ENCODE measurements around the gene PLXNA4. TPM values are rescaled to one million over a fixed set of nuclear protein-coding genes. Genes with fewer than 3 reads are reported as not detected.

Gene PLXNA4
- total RNA-seq, 1 donor from 2014 or later, result 3.5 TPM

DNA sequence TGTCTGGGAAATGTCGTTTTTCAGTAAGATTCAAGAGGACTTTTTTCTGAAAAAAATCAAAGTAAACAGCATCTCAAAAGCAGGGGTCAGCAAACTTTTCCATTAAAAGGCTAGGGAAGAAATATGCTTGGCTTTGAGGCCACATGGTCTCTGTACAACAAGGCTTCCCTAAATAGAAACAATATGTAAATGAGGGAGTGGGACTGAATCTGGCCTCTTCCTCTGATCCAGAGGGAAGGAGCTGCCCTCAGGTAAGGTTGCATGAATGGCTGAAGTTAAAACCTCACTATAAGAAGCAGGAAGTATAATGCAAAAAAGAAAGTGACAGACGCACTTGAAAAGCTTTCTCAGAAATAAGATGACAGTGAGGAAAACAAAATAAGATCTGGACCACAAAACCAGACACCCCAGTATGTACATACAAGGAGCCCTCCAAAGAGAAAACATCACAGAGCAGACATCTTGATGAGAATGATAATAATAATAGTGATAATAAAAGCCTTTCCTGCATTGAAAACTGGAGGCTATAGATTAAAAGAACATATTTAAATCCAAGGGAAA lies 115.2 kb downstream of the PLXNA4 start:
- Mint-ChIP-seq H3K27me3 (ENCODE audit: unreplicated experiment) (peaks cover 2% of the 10 kb centered on the region), H3K9me3 (ENCODE audit: unreplicated experiment) (no peaks in the 10 kb centered on the region), H3K4me1 (ENCODE audit: unreplicated experiment) (peaks cover 14% of the 10 kb centered on the region), H3K36me3 (ENCODE audit: low read depth, unreplicated experiment) (no peaks in the 10 kb centered on the region), H3K27ac (ENCODE audit: unreplicated experiment) (no peak overlapping the region), H3K4me3 (ENCODE audit: unreplicated experiment) (no peak overlapping the region)
- no peak for TF ChIP-seq CTCF (IDR thresholded peaks at IDR 0.05; ENCODE audit: unreplicated experiment)
- no peak for DNase-seq (ENCODE audit: low spot score)

- H3K27me3 Mint-ChIP-seq (ENCODE audit: unreplicated experiment), result no peaks in the 10 kb centered on the region
- no peak for DNase-seq (ENCODE audit: low spot score)
- no peak for TF ChIP-seq CTCF (IDR thresholded peaks at IDR 0.05; ENCODE audit: unreplicated experiment)
- H3K4me3 Mint-ChIP-seq (ENCODE audit: unreplicated experiment), result no peak overlapping the region
- no peaks in the 10 kb centered on the region for H3K36me3 Mint-ChIP-seq (ENCODE audit: low read depth, unreplicated experiment)
- H3K27ac Mint-ChIP-seq (ENCODE audit: unreplicated experiment), result no peak overlapping the region
- H3K4me1 Mint-ChIP-seq (ENCODE audit: unreplicated experiment), result peaks cover 11% of the 10 kb centered on the region
- H3K9me3 Mint-ChIP-seq (ENCODE audit: unreplicated experiment), result no peaks in the 10 kb centered on the region
Measured at GRCh38 chr7:132458729-132459128, 117.5 kb downstream of the PLXNA4 start.

DNA sequence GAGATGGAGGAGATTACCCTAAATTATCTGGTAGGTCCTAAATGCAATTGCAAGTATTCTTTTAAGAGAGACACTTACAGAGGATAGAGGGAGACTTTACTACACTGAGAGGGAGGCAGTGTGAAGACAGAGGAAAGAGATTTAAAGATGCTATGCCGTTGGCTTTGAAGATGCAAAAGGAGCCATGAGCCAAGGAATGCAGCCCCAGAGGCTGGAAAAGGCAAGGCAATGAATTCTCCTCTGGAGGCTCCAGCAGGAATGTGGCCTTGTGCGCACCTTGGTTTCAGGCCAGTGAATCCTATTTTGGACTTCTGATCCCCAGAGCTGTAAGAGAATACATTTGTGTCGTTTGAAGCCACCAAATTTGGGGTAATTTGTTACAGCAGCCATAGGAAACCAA lies 118.6 kb downstream of the PLXNA4 start:
- Mint-ChIP-seq H3K27me3 (ENCODE audit: unreplicated experiment) (peaks cover 3% of the 10 kb centered on the region), H3K27ac (ENCODE audit: unreplicated experiment) (no peak overlapping the region)
- TF ChIP-seq CTCF (IDR thresholded peaks at IDR 0.05; ENCODE audit: unreplicated experiment), result no peak

GRCh38 chr7:132456418-132456817 lies 119.9 kb downstream of the PLXNA4 start:
- Mint-ChIP-seq H3K4me1 (ENCODE audit: unreplicated experiment) (peaks cover 3% of the 10 kb centered on the region), H3K4me3 (ENCODE audit: unreplicated experiment) (no peak overlapping the region), H3K27me3 (ENCODE audit: unreplicated experiment) (peaks cover 3% of the 10 kb centered on the region), H3K27ac (ENCODE audit: unreplicated experiment) (no peak overlapping the region), H3K9me3 (ENCODE audit: unreplicated experiment) (no peaks in the 10 kb centered on the region), H3K36me3 (ENCODE audit: low read depth, unreplicated experiment) (no peaks in the 10 kb centered on the region)
- TF ChIP-seq CTCF (IDR thresholded peaks at IDR 0.05; ENCODE audit: unreplicated experiment), result no peak
- no peak for DNase-seq (ENCODE audit: low spot score)

More for the DNA sequence above, 118.6 kb downstream of the PLXNA4 start:
- Mint-ChIP-seq H3K36me3 (ENCODE audit: low read depth, unreplicated experiment) (no peaks in the 10 kb centered on the region), H3K9me3 (ENCODE audit: unreplicated experiment) (no peaks in the 10 kb centered on the region), H3K4me1 (ENCODE audit: unreplicated experiment) (peaks cover 11% of the 10 kb centered on the region), H3K4me3 (ENCODE audit: unreplicated experiment) (no peak overlapping the region)
- no peak for DNase-seq (ENCODE audit: low spot score)

DNA sequence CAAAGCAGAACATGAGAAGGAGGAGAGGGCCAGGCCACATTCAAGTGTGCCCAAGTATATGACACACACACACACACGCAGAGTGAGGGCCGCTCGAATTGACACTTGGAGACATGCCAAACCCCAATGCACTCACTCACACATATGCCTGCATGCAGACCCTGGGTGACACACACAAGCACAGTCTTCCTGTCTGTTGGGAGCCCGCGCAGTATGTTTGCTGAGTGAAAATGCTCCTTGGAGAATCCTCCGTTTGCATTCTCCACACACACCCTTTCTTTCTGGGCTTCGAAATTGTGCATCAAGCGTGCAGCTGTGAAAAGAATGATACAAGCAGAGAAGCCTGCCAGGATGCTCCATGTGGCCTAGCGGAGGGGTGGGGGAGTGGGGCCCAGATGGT lies 120.9 kb downstream of the PLXNA4 start:
- no peaks in the 10 kb centered on the region for H3K36me3 Mint-ChIP-seq (ENCODE audit: low read depth, unreplicated experiment)
- H3K4me3 Mint-ChIP-seq (ENCODE audit: unreplicated experiment), result no peak overlapping the region
- no peaks in the 10 kb centered on the region for H3K4me1 Mint-ChIP-seq (ENCODE audit: unreplicated experiment)
- no peak for DNase-seq (ENCODE audit: low spot score)
- H3K9me3 Mint-ChIP-seq (ENCODE audit: unreplicated experiment), result no peaks in the 10 kb centered on the region
- TF ChIP-seq CTCF (IDR thresholded peaks at IDR 0.05; ENCODE audit: unreplicated experiment), result no peak
- H3K27me3 Mint-ChIP-seq (ENCODE audit: unreplicated experiment), result peaks cover 3% of the 10 kb centered on the region
- no peak overlapping the region for H3K27ac Mint-ChIP-seq (ENCODE audit: unreplicated experiment)

Data from endothelial cell (in vitro differentiated cells).